DND-41 (cell line): ENCODE results near the gene UBR3.

Experiments used
- ATAC-seq: fragments of 200-7000 bp; cut with Tn5 transposase; 3 replicates; pipeline ENCODE4 v1.9.1; 2021; ENCODE audit warnings: low read depth; ENCODE audit not compliant: insufficient read depth
- DNase-seq: peaks from one replicate; pipeline ENCODE4 v3.0.0-alpha.2; 2020
- H2AFZ ChIP-seq: 2 replicates; pipeline ENCODE4 v1.6.0; 2012; ENCODE audit warnings: low read depth, low read length
- H3K27ac ChIP-seq: 2 replicates; pipeline ENCODE4 v1.5.1; 2012; ENCODE audit warnings: low read length, inconsistent platforms
- H3K27me3 ChIP-seq: fragments of 200-600 bp; sonication (generic); 2 replicates; pipeline ENCODE4 v1.6.0; 2012; ENCODE audit warnings: low read length, mild to moderate bottlenecking, inconsistent platforms; ENCODE audit not compliant: insufficient read depth, poor library complexity
- H3K36me3 ChIP-seq: 2 replicates; pipeline ENCODE4 v1.5.1; 2012; ENCODE audit warnings: low read length, inconsistent platforms; ENCODE audit not compliant: insufficient read depth
- H3K4me1 ChIP-seq: 2 replicates; pipeline ENCODE4 v1.5.1; 2012; ENCODE audit warnings: mild to moderate bottlenecking, low read length; ENCODE audit not compliant: insufficient read depth
- H3K4me2 ChIP-seq: 2 replicates; pipeline ENCODE4 v1.6.0; 2012; ENCODE audit warnings: mild to moderate bottlenecking, moderate library complexity, low read length, inconsistent platforms; ENCODE audit not compliant: insufficient read depth
- H3K4me3 ChIP-seq, 2 experiments: fragments of 200-600 bp in 1 of 2; shearing (Covaris generic) in 1 of 2; 2 replicates each; pipeline ENCODE4 v1.5.1; 2012 to 2016; ENCODE audit warnings: inconsistent platforms in 2 of 2, low read length in 2 of 2, mild to moderate bottlenecking in 2 of 2, low read depth in 1 of 2, moderate library complexity in 1 of 2
- H3K79me2 ChIP-seq: 2 replicates; pipeline ENCODE4 v1.6.0; 2012; ENCODE audit warnings: low read length, inconsistent platforms; ENCODE audit not compliant: insufficient read depth
- H3K9ac ChIP-seq: 2 replicates; pipeline ENCODE4 v1.6.0; 2012; ENCODE audit warnings: low read depth, mild to moderate bottlenecking, inconsistent platforms, low read length, moderate library complexity
- H3K9me3 ChIP-seq: 2 replicates; pipeline ENCODE4 v1.5.1; 2012; ENCODE audit warnings: low read length, moderate library complexity, mild to moderate bottlenecking, inconsistent platforms; ENCODE audit not compliant: insufficient read depth, severe bottlenecking
- H4K20me1 ChIP-seq: 2 replicates; pipeline ENCODE4 v1.6.0; 2012; ENCODE audit warnings: low read length; ENCODE audit not compliant: insufficient read depth
- CTCF ChIP-seq: IDR thresholded peaks from 2 replicates; pipeline ENCODE4 v1.5.1; 2012; ENCODE audit warnings: borderline replicate concordance, low read length, moderate library complexity, mild to moderate bottlenecking; ENCODE audit not compliant: poor library complexity, severe bottlenecking; ENCODE audit errors: extremely low read depth
- EZH2 ChIP-seq: IDR thresholded peaks from 3 replicates; pipeline ENCODE4 v1.6.1; 2012; ENCODE audit warnings: borderline replicate concordance, low read depth, mild to moderate bottlenecking, moderate library complexity, low read length, inconsistent platforms; ENCODE audit not compliant: severe bottlenecking

The UBR3 gene

GRCh38 chr2:170038734-170039133 lies 211.5 kb downstream of the UBR3 start:
- TF ChIP-seq EZH2 (no peak), CTCF (no peak)
- H3K36me3 ChIP-seq = peaks cover 8% of the 10 kb centered on the region; the same call in 1 of the 2 replicates
- H3K4me3 ChIP-seq = no peak overlapping the region

GRCh38 chr2:170039401-170040172 lies 212.3 kb downstream of the UBR3 start:
- no peak overlapping the region for H3K27ac ChIP-seq
- no peak for TF ChIP-seq CTCF
- no peak for TF ChIP-seq EZH2
- DNase-seq = no peak
- no peak overlapping the region for H2AFZ ChIP-seq
- H4K20me1 ChIP-seq = no peaks in the 10 kb centered on the region
- no peaks in the 10 kb centered on the region for H3K79me2 ChIP-seq
- no peaks in the 10 kb centered on the region for H3K4me1 ChIP-seq
- peaks cover 4% of the 10 kb centered on the region; the same call in 1 of the 2 replicates for H3K36me3 ChIP-seq
- no peak overlapping the region for H3K9ac ChIP-seq
- no peaks in the 10 kb centered on the region for H3K27me3 ChIP-seq
- no peak overlapping the region for H3K4me3 ChIP-seq
- ATAC-seq = no peak
- H3K9me3 ChIP-seq = no peaks in the 10 kb centered on the region
- no peak overlapping the region for H3K4me2 ChIP-seq

More at GRCh38 chr2:170038734-170039133, 211.5 kb downstream of the UBR3 start:
- Histone ChIP-seq H3K9ac (no peak overlapping the region), H3K27ac (no peak overlapping the region), H3K27me3 (no peaks in the 10 kb centered on the region), H4K20me1 (no peaks in the 10 kb centered on the region), H2AFZ (no peak overlapping the region), H3K9me3 (no peaks in the 10 kb centered on the region), H3K4me1 (no peaks in the 10 kb centered on the region), H3K4me2 (no peak overlapping the region), H3K79me2 (no peaks in the 10 kb centered on the region)
- DNase-seq = no peak
- no peak for ATAC-seq

GRCh38 chr2:170044751-170045478 lies 217.7 kb downstream of the UBR3 start:
- no peaks in the 10 kb centered on the region for H3K27me3 ChIP-seq
- H3K9me3 ChIP-seq = no peaks in the 10 kb centered on the region
- DNase-seq (no peak), ATAC-seq (no peak)
- H3K4me1 ChIP-seq = no peaks in the 10 kb centered on the region
- peaks cover 4% of the 10 kb centered on the region; the same call in 1 of the 2 replicates for H3K36me3 ChIP-seq
- no peaks in the 10 kb centered on the region for H3K79me2 ChIP-seq
- H4K20me1 ChIP-seq = no peaks in the 10 kb centered on the region
- no peak overlapping the region for H3K27ac ChIP-seq
- no peak overlapping the region for H3K4me3 ChIP-seq
- no peak for TF ChIP-seq EZH2
- TF ChIP-seq CTCF = no peak
- no peak overlapping the region for H2AFZ ChIP-seq
- no peak overlapping the region for H3K4me2 ChIP-seq
- no peak overlapping the region for H3K9ac ChIP-seq
